SW480 (cell line): ENCODE data around the gene WNK3.
"Not testable (repeated sequence)": the region's sequence is repeated elsewhere in the genome, so short reads cannot be mapped to it uniquely, and the experiment has no call there.

ENCODE experiments used
- DNase-seq: peaks from one replicate; pipeline ENCODE4 v3.0.0-alpha.2; 2016; ENCODE audit warnings: low spot score

The WNK3 gene

DNA sequence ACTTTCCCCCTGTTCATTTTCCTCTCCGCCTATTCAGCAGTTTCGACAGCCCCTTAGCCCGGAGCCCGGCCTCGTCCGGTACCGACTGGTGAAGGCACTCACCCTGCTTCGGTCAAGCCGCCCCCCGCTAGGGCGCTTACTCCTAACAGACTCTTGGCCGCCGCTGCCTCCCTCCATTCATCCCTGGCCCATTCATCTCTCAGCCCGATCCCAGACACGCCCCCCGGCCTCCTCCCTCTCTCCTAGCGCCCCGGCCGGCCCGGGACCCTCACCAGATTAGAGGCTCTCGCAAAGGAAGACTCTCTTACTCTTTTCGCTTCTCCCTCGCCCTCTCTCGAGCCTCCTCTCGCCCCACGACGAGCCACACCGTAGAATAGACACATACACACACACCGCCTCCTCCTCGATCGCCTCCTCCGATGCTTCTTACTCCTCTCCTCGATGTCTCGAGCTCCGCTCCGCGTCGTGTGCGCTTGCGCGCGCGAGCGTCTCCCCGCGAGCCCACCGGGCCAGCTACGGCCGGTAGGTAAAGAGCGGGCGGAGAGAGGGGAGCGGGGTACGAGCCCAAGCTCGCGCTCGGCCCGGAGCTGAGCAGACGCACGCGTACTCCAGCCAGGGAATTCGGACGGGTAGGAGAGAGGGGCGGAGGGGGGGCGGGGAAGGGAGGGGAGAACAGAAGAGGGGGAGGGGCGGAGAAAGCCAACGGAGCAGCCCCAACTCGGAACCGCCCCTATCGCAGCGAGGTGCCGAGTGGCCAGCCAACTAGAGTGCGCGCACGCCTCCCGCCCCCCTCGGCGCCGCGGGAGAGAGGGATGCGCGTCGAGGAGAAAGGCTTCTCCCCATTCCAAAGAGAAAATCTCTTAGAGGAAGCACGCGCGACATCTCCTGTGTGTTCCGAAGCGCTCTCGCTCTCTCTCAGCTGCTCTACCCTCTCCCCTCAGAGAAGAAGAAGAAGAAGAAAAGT, at the start of gene WNK3:
Gene WNK3, minus strand, starts transcription at position 633 of the 964 bp plus-strand sequence.
- DNase-seq, result no peak

DNA sequence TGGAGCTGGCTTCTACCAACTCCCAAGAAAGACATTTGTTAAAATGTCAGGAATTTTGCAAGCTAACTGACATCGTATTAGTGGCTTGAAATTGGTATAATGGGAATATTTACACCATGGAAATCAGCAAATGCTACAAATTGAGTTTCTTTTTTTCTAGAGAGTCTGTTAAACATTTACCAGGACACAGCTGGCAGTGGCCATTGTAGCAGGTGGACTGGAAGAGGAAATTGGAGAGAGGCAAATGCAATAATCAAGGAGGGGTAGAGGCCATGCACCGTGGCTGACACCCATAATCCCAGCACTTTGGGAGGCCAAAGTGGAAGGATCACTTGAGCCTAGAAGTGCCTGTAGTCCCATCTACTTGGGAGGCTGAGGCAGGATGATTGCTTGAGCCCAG, 49.4 kb upstream of the WNK3 start:
- no peak for DNase-seq

- DNase-seq, result no peak
These were observed 39.3 kb upstream of the WNK3 start for GRCh38 chrX:54397113-54397512.

GRCh38 chrX:54386314-54386713, 28.5 kb upstream of the WNK3 start:
- no peak for DNase-seq

- not testable (repeated sequence) for DNase-seq
These were observed 26.8 kb upstream of the WNK3 start for GRCh38 chrX:54384661-54385060.

- DNase-seq, result no peak
These were observed 1.6 kb upstream of the WNK3 start for GRCh38 chrX:54359408-54359807.

GRCh38 chrX:54358424-54359211, 772 bp upstream of the WNK3 start:
- DNase-seq, result no peak

DNA sequence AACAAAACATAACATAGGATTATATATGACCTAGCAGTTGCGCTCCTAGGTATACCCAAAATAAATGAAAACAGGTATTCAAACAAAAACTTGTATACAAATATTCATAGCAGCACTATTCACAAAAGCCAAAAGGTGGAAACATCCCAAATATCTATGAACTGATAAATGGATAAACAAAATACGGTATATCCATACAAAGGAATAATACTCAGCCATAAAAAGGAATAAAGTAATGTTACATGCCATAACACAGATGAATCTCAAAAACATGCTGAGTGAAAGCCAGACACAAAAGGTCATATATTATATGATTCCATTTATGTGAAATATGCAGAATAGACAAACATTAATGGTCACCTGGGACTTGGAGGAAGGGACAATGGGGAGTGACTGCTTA, 5.2 kb downstream of the WNK3 start:
- DNase-seq, result no peak

DNA sequence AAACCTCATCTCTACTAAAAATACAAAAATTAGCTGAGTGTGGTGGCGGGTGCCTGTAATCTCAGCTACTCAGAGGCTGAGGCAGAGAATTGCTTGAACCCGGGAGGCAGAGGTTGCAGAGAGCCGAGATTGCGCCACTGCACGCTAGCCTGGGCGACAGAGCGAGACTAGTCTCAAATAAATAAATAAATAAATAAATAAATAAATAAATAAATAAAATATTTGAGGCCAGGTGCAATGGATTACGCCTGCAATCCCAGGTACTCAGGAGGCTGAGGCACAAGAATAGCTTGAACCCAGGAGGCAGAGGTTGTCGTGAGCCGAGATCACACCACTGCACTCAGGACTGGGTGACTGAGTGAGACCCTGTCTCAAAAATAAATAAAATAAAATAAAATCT, 20.5 kb downstream of the WNK3 start:
- not testable (repeated sequence) for DNase-seq

- DNase-seq, result no peak
These were observed 32.8 kb downstream of the WNK3 start for GRCh38 chrX:54325077-54325476.

DNA sequence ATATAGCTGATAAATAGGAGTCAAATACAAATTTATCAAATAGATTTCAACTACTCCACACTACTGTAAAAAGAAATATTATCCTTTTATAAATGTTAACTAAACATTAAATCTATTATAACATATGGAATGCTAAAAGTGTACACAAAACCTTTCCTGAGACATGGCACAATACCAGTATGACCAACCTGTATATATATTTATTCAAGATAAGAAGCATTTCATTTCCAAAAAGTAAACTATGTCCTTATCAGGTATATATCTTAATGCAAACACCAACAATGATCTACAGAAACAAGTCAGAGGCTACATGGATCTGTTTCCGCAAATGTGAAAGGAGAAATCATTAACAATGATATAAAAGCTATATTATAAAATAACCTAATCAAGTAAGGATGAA, 37.8 kb downstream of the WNK3 start:
- DNase-seq, result no peak

DNA sequence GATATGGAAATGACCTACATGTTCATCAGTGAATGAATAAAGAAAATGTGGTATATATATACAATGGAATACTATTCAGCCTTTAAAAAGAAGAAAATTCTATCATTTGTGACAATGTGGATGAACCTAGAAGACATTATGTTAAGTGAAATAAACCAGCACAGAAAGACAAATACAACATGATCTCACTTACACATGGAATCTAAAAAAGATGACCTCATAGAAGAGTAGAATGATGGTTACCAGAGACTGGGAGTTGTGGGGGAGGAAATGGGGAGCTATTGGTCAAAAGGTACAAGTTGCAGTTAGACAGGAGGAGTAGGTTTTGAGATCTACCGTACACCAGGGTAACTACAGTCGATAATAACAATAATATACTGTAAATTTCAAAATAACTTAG, 51.5 kb downstream of the WNK3 start:
- DNase-seq, result no peak

DNA sequence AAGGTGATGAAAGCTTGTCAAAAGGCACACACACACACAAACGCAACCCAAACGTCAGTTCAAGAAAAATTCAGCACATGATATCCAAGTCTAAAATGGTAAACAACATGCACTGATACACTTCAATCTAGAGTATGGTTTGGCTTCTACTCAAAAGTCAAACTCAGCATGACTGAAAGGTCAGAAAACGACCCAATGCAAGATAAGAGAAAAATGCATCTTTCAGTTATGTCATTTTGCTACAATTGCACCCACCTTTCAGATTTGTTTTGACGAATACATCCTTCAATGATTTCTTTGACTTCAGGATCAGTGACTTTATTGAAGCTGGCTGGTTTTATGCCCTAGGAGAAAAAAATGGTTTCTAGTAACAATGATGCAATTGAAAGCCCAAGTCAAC, 56.3 kb downstream of the WNK3 start:
- no peak for DNase-seq

DNA sequence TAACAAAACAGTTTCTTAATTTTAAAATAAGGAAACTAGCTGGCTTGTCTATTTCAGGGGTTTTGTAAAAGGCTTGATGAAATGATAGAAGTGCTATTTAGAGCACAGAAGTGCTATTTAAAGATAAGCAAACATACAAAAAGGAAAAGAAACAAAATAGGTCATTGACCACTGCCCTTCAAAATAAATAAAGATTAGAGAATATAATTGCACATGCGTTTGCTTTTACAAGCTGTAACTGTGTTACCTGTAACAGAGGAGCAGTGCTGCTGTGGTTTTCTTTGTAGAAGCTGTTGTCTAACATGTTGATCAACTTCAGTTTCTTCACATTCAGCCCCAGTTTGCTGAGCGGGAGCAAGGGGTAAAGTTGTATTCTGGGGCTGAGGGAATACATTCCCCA, 63.5 kb downstream of the WNK3 start:
- DNase-seq, result no peak

GRCh38 chrX:54292755-54293154, 65.1 kb downstream of the WNK3 start:
- DNase-seq, result no peak

DNA sequence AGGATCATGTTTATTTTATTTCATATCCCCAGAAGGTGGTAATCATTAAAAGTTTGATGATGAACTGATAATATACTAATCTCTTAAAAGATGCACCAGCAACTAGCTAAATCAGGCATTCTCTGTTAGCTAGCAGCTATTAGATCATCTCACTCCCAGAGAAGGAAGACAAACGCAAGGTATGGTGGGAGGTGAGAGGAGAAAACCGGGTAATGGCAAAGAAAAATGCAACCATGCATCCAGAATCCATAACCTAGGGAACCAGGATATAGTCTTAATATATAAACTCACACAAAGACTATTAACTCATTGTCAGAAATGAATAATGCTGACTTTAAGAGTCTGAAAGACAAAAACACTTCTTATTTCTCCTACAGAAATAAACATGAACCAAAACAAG, 66.1 kb downstream of the WNK3 start:
- DNase-seq, result no peak

DNA sequence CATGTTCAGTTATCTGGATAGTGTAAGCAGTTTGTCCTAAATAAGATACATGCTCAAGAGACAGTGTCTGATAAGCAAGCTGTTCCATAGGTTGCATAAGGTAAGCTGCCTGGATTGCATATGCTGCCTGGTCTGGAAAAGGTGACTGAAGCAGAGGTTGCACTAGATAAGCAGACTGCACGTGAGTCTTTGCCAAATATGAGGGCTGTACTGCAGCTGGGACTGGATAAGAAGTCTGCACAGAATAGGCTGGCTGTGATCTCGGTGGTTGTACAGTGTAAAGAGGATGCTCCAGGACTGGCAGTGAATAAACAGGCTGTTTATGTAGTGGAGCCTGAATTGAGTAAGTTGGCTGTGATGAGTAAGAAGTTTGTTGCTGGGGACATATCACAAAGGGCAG, 68.9 kb downstream of the WNK3 start:
- DNase-seq, result no peak

DNA sequence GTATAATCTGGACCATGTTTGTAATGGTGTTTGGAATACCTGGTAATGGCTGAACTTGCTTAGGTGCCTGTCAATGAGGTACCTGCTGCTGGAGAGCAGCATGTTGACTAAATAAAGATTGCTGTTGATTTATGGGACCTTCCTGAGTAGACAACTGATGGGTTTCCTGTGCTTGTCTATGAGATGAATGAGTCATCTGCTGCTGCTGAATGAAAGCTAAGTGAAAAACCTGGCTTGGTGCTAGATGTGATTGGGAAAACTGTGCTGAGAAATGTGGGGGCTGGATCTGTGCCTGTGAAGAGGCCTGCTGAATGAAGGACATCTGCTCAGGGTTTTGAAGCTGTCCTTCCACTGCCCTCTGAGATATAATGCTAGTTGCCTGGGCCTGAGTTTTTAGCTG, 69.6 kb downstream of the WNK3 start:
- DNase-seq, result peak; percentile 5

DNA sequence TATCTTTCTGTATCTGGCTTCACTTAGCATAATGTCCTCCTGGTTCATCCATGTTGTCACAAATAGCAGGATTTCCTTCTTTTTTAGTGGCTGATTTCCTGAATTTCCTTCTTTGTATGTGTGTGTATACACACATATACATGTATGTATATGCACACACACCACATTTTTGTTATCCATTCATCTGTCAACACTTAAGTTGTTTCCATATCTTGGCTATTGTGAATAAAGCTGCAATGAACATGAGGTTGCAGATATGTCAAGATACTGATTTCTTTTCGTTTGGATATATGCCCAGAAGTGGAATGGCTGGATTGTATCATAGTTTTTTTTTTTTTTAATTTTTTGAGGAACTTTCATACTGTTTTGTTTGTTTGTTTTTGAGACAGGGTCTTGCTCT, 76.2 kb downstream of the WNK3 start:
- no peak for DNase-seq

DNA sequence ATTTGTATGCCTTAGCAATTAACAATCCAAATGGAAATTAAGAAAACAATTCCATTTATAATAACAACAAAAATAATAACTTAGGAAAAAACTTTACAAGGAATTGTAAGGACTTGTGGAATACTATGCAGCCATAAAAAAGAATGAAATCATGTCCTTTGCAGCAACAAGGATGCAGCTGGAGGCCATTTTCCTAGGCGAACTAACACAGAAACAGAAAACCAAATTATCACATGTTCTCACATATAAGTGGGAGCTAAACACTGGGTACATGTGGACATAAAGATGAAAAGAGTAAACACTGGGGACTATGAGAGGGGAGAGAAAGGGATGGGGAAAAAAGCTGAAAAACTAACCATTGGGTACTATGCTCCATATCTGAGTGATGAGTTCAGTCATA, 77.4 kb downstream of the WNK3 start:
- no peak for DNase-seq

DNA sequence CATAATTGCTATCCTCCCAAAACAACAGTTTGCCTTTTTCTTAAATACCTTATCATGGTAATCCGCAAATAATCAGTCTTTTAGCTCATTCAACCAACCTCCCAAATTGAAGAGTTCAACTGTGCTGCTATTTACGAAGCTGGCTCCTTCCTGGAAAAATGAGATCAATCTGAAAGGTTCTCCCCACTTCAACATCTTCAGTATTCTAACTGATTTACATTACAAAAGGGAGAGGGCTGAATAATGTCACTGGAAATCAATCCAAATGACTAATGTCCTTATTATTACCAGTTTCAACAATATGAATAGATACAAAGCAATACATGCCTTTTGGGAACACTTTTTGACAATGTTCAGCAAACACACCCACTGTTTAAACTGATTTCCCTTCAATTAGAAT, 86.2 kb downstream of the WNK3 start:
- DNase-seq, result no peak

- DNase-seq, result peak; percentile 40
These were observed 109.5 kb downstream of the WNK3 start for GRCh38 chrX:54248309-54248708.

DNA sequence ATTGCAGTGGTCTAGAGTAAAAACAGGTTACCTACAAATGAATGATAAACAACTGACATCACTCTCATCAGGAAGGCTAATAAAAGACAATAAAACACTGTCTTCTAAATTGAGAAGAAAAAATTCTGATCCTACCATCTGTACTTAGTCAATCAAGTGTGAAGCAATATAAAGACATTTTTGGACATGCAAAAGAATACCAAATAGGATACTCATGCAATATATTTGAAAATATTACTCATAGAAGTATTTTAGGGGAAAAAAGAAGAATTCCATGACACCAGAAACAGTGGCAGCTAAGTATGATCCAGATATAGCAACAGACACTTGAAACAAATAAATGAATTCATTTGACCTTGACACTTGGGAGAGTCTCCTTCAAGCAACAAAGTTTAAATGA, 111.0 kb downstream of the WNK3 start:
- no peak for DNase-seq
